ENCODE data around the gene RUFY1.

Gene RUFY1

GRCh38 chr5:179504600-179505396 is 45.6 kb upstream of the RUFY1 start:
- no peak overlapping the region for H3K9ac ChIP-seq (ENCODE audit: low read length)
- H3K4me2 ChIP-seq (ENCODE audit: low read depth, low read length), result no peak overlapping the region

GRCh38 chr5:179505636-179506261 is 44.6 kb upstream of the RUFY1 start:
- no peak for TF ChIP-seq CTCF (IDR thresholded peaks at IDR 0.05; ENCODE audit: low read length)
- TF ChIP-seq EZH2 (optimal IDR thresholded peaks at IDR 0.05; ENCODE audit: low read depth, low read length), result no peak
- TF ChIP-seq EZH2phosphoT487 (IDR thresholded peaks at IDR 0.05; ENCODE audit: low read length), result no peak
- no peak overlapping the region for H3K4me2 ChIP-seq (ENCODE audit: low read depth, low read length)
- H4K20me1 ChIP-seq (ENCODE audit: insufficient read depth, low read length), result no peaks in the 10 kb centered on the region
- no peak overlapping the region for H3K9ac ChIP-seq (ENCODE audit: low read length)
- no peaks in the 10 kb centered on the region for H3K9me3 ChIP-seq (replicated peaks; ENCODE audit: insufficient read depth, low read length)
- no peaks in the 10 kb centered on the region for H3K79me2 ChIP-seq (ENCODE audit: low read length)
- H3K27ac ChIP-seq (ENCODE audit: low read length), result no peak overlapping the region
- peaks cover 31% of the 10 kb centered on the region for H3K27me3 ChIP-seq (replicated peaks; ENCODE audit: insufficient read depth, low read length)
- no peaks in the 10 kb centered on the region for H3K36me3 ChIP-seq (replicated peaks; ENCODE audit: insufficient read depth, low read length)
- no peaks in the 10 kb centered on the region for H3F3A ChIP-seq (ENCODE audit: insufficient read depth, low read length)
- no peaks in the 10 kb centered on the region for H3K4me1 ChIP-seq (ENCODE audit: low read length)
- H2AFZ ChIP-seq (ENCODE audit: low read length), result no peak overlapping the region
- no peak overlapping the region for H3K4me3 ChIP-seq (ENCODE audit: low read length)
- DNase-seq, result no peak
- H3K9me2 ChIP-seq (replicated peaks; ENCODE audit: insufficient read depth, low read length), result no peaks in the 10 kb centered on the region

More at GRCh38 chr5:179504600-179505396, 45.6 kb upstream of the RUFY1 start:
- no peaks in the 10 kb centered on the region for H3K4me1 ChIP-seq (ENCODE audit: low read length)
- H3K27ac ChIP-seq (ENCODE audit: low read length), result no peak overlapping the region
- H3K9me3 ChIP-seq (replicated peaks; ENCODE audit: insufficient read depth, low read length), result no peaks in the 10 kb centered on the region
- no peaks in the 10 kb centered on the region for H3K36me3 ChIP-seq (replicated peaks; ENCODE audit: insufficient read depth, low read length)
- no peaks in the 10 kb centered on the region for H3K9me2 ChIP-seq (replicated peaks; ENCODE audit: insufficient read depth, low read length)
- H3K27me3 ChIP-seq (replicated peaks; ENCODE audit: insufficient read depth, low read length), result peaks cover 31% of the 10 kb centered on the region
- no peak overlapping the region for H2AFZ ChIP-seq (ENCODE audit: low read length)
- H3K4me3 ChIP-seq (ENCODE audit: low read length), result no peak overlapping the region
- TF ChIP-seq EZH2 (optimal IDR thresholded peaks at IDR 0.05; ENCODE audit: low read depth, low read length) (no peak), EZH2phosphoT487 (IDR thresholded peaks at IDR 0.05; ENCODE audit: low read length) (no peak), CTCF (IDR thresholded peaks at IDR 0.05; ENCODE audit: low read length) (no peak)
- DNase-seq, result no peak
- H4K20me1 ChIP-seq (ENCODE audit: insufficient read depth, low read length), result no peaks in the 10 kb centered on the region
- H3K79me2 ChIP-seq (ENCODE audit: low read length), result no peaks in the 10 kb centered on the region
- H3F3A ChIP-seq (ENCODE audit: insufficient read depth, low read length), result no peaks in the 10 kb centered on the region

- no peak for TF ChIP-seq EZH2phosphoT487 (IDR thresholded peaks at IDR 0.05; ENCODE audit: low read length)
- no peak for TF ChIP-seq CTCF (IDR thresholded peaks at IDR 0.05; ENCODE audit: low read length)
- no peak for TF ChIP-seq EZH2 (optimal IDR thresholded peaks at IDR 0.05; ENCODE audit: low read depth, low read length)
- Histone ChIP-seq H3K36me3 (replicated peaks; ENCODE audit: insufficient read depth, low read length) (no peaks in the 10 kb centered on the region), H3K9me3 (replicated peaks; ENCODE audit: insufficient read depth, low read length) (no peaks in the 10 kb centered on the region), H2AFZ (ENCODE audit: low read length) (no peak overlapping the region), H4K20me1 (ENCODE audit: insufficient read depth, low read length) (no peaks in the 10 kb centered on the region), H3K79me2 (ENCODE audit: low read length) (no peaks in the 10 kb centered on the region), H3F3A (ENCODE audit: insufficient read depth, low read length) (no peaks in the 10 kb centered on the region), H3K4me2 (ENCODE audit: low read depth, low read length) (no peak overlapping the region), H3K4me3 (ENCODE audit: low read length) (no peak overlapping the region), H3K4me1 (ENCODE audit: low read length) (no peaks in the 10 kb centered on the region), H3K9ac (ENCODE audit: low read length) (no peak overlapping the region), H3K27ac (ENCODE audit: low read length) (no peak overlapping the region), H3K27me3 (replicated peaks; ENCODE audit: insufficient read depth, low read length) (peaks cover 33% of the 10 kb centered on the region), H3K9me2 (replicated peaks; ENCODE audit: insufficient read depth, low read length) (no peaks in the 10 kb centered on the region)
- no peak for DNase-seq
Observed at GRCh38 chr5:179509239-179509638, 41.1 kb upstream of the RUFY1 start.
